Esophagus muscularis mucosa (tissue), 4 donors: Measurements from ENCODE around the gene MRPS22.

Source experiments
- EP300 ChIP-seq: sonication (generic); formaldehyde crosslinking; IDR thresholded peaks from one replicate; pipeline ENCODE4 v1.6.1; 2017; ENCODE audit warnings: antibody characterized with exemption
- POLR2A ChIP-seq: fragments of 450-650 bp; IDR thresholded peaks from one replicate; pipeline ENCODE4 v1.6.1; 2017; ENCODE audit warnings: antibody characterized with exemption, moderate library complexity, mild to moderate bottlenecking, low read depth
- POLR2AphosphoS5 ChIP-seq, 2 donors: sonication (generic); formaldehyde crosslinking; IDR thresholded peaks; one replicate each; pipeline ENCODE4 v1.6.1; 2017; ENCODE audit warnings: antibody characterized with exemption in 2 of 2
- TF ChIP-seq, protein P1 (sequence below), 3 experiments: fragments of 200-600 bp in 2 of 3; fragments of 450-650 bp in 1 of 3; sonication (generic) in 2 of 3; IDR thresholded peaks; one replicate each; pipeline ENCODE4 v1.5.1; 2017 to 2019; ENCODE audit warnings: antibody characterized with exemption in 3 of 3, mild to moderate bottlenecking in 2 of 3, moderate library complexity in 1 of 3

DNA sequence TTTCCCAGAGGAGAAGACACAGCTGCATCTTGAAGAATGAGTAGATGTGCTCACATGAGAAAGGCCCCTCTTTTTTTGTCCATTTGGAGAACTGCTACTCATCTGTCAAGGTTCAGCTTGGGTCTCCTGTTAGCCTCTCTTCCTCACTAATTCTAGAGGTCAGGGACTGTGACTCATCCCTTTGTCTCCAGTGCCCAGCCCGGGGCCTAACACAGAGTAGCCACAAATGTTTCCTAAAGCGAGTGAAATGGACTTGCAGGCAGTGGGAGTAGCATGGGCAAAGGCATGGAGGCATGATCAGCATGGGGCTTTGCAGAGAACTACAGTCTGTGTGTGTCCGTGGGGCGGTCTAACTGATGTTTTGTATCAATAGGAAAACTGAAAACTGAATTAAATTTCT, 33.9 kb upstream of the MRPS22 start:
- TF ChIP-seq, protein P1, sequence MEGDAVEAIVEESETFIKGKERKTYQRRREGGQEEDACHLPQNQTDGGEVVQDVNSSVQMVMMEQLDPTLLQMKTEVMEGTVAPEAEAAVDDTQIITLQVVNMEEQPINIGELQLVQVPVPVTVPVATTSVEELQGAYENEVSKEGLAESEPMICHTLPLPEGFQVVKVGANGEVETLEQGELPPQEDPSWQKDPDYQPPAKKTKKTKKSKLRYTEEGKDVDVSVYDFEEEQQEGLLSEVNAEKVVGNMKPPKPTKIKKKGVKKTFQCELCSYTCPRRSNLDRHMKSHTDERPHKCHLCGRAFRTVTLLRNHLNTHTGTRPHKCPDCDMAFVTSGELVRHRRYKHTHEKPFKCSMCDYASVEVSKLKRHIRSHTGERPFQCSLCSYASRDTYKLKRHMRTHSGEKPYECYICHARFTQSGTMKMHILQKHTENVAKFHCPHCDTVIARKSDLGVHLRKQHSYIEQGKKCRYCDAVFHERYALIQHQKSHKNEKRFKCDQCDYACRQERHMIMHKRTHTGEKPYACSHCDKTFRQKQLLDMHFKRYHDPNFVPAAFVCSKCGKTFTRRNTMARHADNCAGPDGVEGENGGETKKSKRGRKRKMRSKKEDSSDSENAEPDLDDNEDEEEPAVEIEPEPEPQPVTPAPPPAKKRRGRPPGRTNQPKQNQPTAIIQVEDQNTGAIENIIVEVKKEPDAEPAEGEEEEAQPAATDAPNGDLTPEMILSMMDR (IDR thresholded peaks at IDR 0.05), result no peak
- TF ChIP-seq EP300 (no peak), POLR2AphosphoS5 (IDR thresholded peaks at IDR 0.05) (no peak), POLR2A (no peak)
